ENCODE measurements around the gene JARID2.

DNA sequence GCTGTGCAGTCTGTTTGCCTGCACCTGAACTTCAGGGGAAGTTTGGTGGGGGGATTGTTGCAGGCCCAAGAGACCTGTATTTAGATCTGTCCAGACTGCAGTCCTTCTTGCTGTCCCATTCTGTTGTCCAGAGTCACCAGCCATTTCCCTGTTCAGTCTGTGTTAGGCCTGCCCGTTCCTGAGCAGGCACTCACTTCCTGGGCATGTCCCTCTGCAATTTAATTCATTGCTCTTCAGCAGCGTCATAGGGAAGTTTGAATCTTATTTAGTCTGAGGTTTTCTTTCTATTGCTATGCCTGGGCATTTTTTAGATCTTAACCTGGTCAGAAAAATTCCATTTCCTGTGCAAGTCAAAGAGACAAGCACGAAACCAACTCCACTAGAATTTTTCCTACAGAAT, 226.8 kb downstream of the JARID2 start:
- TF ChIP-seq, protein P1, sequence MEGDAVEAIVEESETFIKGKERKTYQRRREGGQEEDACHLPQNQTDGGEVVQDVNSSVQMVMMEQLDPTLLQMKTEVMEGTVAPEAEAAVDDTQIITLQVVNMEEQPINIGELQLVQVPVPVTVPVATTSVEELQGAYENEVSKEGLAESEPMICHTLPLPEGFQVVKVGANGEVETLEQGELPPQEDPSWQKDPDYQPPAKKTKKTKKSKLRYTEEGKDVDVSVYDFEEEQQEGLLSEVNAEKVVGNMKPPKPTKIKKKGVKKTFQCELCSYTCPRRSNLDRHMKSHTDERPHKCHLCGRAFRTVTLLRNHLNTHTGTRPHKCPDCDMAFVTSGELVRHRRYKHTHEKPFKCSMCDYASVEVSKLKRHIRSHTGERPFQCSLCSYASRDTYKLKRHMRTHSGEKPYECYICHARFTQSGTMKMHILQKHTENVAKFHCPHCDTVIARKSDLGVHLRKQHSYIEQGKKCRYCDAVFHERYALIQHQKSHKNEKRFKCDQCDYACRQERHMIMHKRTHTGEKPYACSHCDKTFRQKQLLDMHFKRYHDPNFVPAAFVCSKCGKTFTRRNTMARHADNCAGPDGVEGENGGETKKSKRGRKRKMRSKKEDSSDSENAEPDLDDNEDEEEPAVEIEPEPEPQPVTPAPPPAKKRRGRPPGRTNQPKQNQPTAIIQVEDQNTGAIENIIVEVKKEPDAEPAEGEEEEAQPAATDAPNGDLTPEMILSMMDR (IDR thresholded peaks at IDR 0.05; ENCODE audit: insufficient read depth, low read depth, low read length), result no peak
- TF ChIP-seq EZH2 (IDR thresholded peaks at IDR 0.05; ENCODE audit: insufficient read depth, low read length), result no peak
